Astrocyte of the spinal cord (primary cell): ENCODE measurements around the gene NLRP8.

ENCODE experiments used
- DNase-seq: peaks from one replicate; pipeline ENCODE4 v3.0.0; 2011; ENCODE audit warnings: low read depth, low spot score
- H3K4me3 ChIP-seq: 2 replicates; pipeline ENCODE4 v1.5.1; 2011; ENCODE audit warnings: low read depth, mild to moderate bottlenecking, low read length, moderate library complexity
- CTCF ChIP-seq: IDR thresholded peaks from 2 replicates; pipeline ENCODE4 v1.5.1; 2012; ENCODE audit warnings: low read depth, mild to moderate bottlenecking, low read length, inconsistent platforms
- in situ Hi-C: cut with HindIII; loops from 2 replicates; pipeline ENCODE4 v1.10.0; 2017; ENCODE audit warnings: low sequenced_read_pairs

Gene NLRP8

GRCh38 chr19:55947532-55947931 is at the start of gene NLRP8:
TSS of gene NLRP8 (plus strand) at chr19:55947832.
- in situ Hi-C loops: no loop called here
- DNase-seq: no peak
- H3K4me3 ChIP-seq: no peak within 1 kb of the TSS
- TF ChIP-seq CTCF: no peak

GRCh38 chr19:55898911-55899310 is 48.7 kb upstream of the NLRP8 start:
- no peak for TF ChIP-seq CTCF
- DNase-seq: no peak
- no peak overlapping the region for H3K4me3 ChIP-seq
- in situ Hi-C loops: no loop called here

- DNase-seq: no peak
- in situ Hi-C loops: no loop called here
- no peak overlapping the region for H3K4me3 ChIP-seq
- TF ChIP-seq CTCF: no peak
Measured at GRCh38 chr19:55901369-55902079, 46.1 kb upstream of the NLRP8 start.

GRCh38 chr19:55902080-55902751 is 45.4 kb upstream of the NLRP8 start:
- no peak for DNase-seq
- in situ Hi-C loops: no loop called here
- H3K4me3 ChIP-seq: no peak overlapping the region
- TF ChIP-seq CTCF: no peak

GRCh38 chr19:55907286-55907685 is 40.3 kb upstream of the NLRP8 start:
- TF ChIP-seq CTCF: no peak
- H3K4me3 ChIP-seq: no peak overlapping the region
- no peak for DNase-seq
- in situ Hi-C loops: no loop called here

- no peak overlapping the region for H3K4me3 ChIP-seq
- TF ChIP-seq CTCF: no peak
- in situ Hi-C loops: no loop called here
- DNase-seq: no peak
Measured at GRCh38 chr19:55907746-55908145, 39.9 kb upstream of the NLRP8 start.
